ENCODE measurements around the gene PCNA. TPM values are rescaled to one million over a fixed set of nuclear protein-coding genes. Genes with fewer than 3 reads are reported as not detected.
"Not testable (repeated sequence)": the region's sequence is repeated elsewhere in the genome, so short reads cannot be mapped to it uniquely, and the experiment has no call there.

The PCNA gene
- total RNA-seq, 1 donor from 2014 or later = 29.4 TPM

DNA sequence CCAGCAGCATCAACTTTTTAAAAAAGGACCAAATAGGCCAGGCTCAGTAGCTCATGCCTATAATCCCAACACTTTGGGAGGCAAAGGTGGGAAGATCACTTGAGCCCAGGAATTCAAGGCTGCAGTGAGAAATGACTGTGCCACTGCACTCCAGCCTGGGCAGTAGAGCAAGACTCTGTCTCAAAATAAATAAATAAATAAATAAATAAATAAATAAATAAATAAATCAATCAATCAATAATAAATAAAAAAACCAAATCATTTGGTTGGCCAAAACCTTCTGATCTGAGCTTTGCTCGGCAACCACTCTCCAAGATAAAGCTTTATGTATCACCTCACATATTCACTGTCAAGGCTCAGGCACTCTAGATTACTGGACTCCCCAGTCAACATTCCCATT, 20.7 kb downstream of the PCNA start:
- not testable (repeated sequence) for DNase-seq (ENCODE audit: low spot score)

DNA sequence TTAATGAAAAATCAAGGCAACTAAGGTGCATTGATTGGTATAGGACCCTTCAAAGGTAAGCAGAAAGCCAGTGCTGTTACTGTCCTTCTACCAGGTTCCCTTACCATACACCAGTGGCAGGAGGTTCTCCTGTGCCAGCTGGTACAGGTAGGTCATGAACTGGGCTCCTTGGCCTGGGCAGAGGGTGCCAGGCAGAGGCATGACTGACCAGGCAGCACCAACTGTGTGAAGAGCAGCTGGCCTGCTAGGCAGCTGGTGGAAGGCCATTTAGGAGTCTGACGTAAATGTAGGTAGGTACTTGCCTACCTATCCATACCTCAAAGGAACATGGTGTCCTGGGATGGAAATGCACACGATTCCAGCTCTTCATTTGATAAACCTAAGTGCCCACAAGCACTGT, 23.3 kb downstream of the PCNA start:
- DNase-seq (ENCODE audit: low spot score) = no peak

DNA sequence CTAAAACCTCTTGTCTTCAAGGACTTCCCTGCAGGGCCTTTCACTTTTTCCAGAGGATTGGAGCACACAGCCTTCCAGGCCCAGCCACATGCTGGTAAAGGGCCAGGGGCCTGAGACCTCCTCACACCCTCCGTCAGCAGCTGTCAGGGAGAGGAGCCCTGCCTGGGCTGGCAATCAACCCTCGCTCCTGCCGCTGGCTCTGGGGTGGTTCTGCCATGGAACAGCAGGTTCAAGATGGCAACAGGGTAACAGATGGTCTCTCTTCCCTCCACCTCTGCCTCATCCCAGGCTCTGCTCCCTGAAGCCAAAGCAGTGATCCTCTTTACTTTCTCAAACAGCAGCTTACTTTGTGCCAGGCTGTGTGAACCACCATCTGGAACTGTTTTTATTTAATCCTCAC, 23.8 kb downstream of the PCNA start:
- no peak for DNase-seq (ENCODE audit: low spot score)

DNA sequence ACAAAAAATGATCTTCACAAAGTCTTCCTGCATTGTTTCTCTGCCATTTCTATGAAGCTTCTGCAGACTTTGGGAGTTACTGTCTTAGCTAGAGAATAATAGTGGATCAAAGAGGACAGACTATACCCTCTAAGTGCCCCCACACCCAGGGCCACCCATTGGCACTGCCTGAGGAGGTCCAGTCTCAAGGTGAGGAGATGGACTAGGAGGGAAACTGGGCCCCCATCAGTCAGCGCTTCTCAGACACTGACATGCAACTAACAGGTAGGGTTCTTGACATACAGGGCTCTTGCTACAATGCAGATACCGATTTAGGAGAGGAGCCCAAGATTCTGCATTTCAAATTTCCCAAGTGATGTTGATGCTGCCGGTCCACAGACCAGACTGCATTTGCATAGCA, 24.3 kb downstream of the PCNA start:
- DNase-seq (ENCODE audit: low spot score) = no peak

DNA sequence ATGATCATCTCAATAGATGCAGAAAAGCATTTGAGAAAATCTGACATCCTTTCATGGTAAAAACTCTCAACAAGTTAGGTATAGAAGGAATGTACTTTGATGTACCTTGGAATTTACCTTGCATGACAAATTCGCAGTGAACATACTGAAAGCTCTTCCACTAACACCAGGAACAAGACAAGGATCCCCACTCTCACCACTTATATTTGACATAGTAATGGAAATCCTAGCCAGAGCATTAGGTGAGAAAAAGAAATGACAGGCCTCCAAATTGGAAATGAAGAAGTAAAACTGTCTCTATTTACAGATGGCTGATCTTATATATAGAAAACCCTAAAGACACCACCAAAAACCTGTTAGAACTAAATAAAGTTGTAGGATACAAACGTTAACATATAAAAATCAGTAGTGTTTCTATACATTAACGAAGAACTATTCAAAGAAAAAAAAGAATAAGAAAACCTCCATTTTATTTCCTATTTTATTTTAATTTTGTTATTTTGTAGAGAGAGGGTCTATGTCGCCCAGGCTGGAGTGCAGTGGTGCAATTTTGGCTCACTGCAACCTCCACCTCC, 26.9 kb downstream of the PCNA start:
- no peak for DNase-seq (ENCODE audit: low spot score)

DNA sequence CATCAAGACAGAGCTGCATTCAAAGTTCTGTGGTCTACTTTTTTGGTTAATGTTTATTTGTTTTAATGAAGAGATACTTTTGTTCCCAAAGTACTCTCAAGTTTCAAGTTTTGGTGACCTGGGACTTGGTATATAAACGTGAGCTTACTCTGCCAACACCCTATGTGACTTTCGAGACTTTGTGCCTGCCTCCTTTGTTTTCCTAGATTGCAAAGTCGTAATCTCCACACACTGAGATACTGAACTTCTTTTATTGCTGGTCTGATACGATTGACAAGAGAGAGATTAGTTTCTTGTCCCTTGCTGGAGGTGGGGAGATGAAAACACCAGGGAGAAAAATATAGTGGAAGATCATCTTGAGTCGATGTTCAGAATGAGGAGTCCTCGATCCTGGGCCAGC, 27.9 kb downstream of the PCNA start:
- DNase-seq (ENCODE audit: low spot score) = no peak

DNA sequence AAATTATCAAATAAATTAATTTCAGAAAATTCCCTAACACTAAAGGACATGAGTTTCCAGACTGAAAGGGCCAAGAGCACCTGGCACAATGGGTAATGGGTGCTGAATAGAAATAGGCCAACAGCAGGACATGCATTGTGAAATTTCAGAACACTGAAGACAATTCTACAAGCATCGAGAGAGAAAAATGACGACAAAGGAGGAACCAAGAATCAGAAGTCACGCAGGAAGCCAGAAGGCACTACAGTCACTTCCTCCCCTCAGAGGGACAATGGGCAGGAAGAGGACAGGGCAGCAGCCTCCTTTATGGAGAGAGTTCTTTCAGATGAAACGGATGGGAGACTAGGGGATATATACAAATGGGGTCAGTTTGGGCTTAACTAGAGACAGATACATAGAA, 29.6 kb downstream of the PCNA start:
- DNase-seq (ENCODE audit: low spot score) = peak; percentile 39

DNA sequence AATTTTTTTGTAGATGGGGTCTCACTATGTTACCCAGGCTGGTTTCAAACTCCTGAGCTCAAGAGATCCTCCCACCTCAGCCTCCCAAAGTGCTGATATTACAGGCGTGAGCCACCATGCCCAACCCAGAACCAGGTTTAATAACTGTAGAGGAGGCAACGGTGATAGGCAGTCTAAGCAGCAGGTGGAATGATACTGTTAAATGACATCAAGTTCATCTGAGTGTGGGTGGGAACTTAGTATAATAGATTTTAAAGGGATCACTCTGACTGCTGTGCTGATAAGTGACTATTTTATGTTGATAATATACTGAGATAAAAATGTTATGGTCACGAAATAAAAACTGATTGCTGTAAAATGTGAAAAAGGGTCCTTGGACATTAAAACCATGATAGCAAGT, 31.1 kb downstream of the PCNA start:
- no peak for DNase-seq (ENCODE audit: low spot score)

DNA sequence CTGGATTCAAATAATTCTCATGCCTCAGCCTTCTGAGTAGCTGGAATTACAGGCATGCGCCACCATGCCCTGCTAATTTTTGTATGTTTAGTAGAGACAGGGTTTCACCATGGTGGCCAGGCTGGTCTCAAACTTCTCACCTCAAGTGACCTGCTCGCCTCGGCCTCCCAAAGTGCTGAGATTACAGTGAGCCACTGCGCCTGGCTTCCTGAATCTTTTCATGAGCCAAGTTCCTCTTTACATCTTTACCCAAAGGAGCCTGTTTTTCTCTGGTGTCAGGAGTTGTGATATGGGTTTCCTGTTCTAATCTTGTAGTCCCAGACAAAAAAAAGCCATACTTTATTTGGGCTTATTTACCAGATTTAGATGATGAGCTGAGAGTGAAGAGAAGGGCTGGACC, 34.4 kb downstream of the PCNA start:
- peak; percentile 17 for DNase-seq (ENCODE audit: low spot score)

DNA sequence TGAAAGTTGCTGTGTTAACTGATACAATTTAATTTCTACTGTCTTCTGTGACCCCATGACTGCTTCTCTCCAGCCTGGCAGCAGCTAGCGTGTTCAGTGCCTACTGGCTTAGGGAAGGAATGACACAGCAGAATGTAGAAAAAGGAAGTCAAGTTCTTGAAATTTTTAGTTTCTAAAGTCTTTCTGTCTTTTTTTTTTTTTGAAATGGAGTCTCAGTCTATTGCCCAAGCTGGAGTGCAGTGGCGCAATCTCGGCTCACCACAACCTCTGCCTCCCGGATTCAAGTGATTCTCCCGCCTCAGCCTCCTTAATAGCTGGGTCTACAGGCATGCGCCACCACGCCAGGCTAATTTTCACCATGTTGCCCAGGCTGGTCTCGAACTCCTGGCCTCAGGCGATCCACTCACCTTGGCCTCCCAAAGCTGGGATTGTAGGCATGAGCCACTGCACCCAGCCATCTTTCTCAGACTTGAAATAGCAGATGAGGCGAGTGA, 39.3 kb downstream of the PCNA start:
- DNase-seq (ENCODE audit: low spot score) = peak; percentile 45

DNA sequence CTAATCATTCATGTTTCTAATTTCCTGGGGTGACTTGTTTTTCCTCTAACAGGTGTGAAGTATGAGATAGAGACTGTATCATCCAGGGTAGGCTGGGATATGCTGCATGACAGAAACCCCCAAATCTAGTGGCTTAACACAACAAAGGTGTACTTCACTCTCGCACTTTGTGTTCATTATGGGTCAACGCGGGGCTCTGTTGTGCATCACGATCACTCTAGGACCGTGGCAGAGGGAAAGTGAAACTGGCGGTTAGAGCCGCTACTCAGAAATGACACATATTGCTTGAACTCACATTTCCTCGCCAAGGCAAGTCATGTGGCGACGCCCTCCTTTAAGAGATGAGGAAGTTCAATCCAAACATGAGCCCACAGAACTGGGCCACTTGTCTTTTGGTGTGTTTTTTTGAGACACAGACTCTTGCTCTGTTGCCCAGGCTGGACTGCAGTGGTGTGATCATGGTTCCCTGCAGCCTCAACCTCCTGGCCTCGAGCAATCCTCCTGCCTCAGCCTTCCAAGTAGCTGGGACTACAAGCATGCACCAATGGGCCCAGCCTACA, 41.3 kb downstream of the PCNA start:
- DNase-seq (ENCODE audit: low spot score) = peak; percentile 61

DNA sequence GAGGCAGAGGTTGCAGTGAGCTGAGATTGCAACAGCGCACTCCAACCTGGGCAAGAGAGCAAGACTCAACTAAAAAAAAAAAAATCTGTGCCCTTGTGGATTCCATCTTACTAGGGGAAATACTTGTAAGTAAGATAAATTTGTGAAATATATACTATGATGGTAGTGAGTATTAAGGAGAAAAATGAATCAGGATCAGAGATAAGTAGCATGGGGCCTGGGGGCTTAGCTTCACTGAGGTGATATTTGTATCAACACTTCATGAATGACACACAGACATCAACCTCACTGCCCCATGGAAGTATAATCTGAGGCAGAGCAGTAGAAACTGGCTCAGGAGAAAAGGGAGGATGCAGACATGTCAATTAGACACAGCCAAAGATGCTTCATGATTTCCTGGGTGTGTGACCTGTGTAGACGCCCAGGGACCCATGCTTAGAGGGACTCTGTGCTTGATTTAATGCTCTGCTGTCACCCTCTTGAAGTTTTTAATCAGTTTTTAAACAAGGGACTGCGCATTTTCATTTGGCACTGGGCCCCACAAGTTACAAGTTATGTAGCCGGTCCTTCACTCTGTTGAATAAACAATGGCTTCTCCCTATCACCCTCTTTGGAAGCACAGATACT, 41.9 kb downstream of the PCNA start:
- DNase-seq (ENCODE audit: low spot score) = no peak

DNA sequence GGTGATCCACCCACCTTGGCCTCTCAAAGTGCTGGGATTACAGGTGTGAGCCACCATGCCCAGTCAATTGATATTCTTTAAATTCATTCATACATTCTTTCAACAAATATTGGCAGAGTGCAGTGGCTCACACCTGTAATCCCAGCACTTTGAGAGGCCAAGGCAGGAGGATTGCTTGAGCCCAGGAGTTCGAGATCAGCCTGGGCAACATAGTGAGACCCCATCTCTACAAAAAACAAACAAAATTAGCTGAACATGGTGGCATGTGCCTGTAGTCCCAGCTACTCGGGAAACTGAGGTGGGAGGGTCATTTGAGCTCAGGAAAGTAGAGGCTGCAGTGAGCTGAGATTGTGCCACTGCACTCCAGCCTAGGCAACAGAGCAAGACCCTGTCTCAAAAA, 42.8 kb downstream of the PCNA start:
- not testable (repeated sequence) for DNase-seq (ENCODE audit: low spot score)

DNA sequence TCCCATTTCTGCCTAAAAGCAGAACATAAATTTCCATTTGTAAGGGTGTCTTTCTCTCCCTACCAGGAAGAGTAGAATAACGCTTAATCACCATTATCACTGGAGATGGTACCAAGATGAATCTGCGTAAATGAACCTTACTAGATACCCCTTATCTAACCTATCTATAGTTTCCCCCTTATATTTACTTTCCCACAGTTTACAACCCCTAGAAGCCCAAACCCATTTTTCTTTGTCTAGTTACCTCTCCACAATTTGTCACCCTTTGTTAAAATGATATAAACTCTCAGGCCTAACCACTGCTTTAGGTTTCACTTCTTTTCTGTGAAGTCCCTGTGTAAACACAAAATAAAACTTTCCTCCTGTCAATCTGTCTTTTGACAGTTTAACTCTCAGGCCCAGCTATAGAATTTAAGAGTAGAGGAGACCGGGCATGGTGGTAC, 45.5 kb downstream of the PCNA start:
- no peak for DNase-seq (ENCODE audit: low spot score)

DNA sequence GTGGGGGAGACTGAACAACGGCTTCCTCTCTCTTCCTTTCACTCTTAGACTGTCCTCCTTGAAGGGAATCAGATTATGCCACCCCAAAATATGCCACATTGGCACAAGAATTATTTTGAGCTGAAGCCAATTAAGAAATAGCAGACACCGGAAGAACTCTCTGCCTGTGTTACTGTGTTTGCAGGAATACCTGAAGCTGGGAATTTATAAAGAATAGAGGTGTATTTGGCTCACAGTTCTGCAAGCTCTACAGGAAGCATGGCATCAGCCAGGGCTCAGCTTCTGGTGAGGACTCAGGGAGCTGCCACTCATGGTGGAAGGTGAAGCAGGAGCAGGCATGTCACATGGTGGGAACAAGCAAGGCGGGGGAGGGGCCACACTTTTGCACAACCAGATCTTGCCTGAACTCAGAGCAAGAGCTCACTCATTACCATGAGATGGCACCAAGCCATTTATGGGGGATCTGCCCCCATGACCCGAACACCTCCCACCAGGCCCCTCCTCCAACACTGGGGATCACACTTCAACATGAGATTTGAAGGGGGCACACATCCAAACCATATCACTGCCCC, 46.0 kb downstream of the PCNA start:
- DNase-seq (ENCODE audit: low spot score) = no peak

DNA sequence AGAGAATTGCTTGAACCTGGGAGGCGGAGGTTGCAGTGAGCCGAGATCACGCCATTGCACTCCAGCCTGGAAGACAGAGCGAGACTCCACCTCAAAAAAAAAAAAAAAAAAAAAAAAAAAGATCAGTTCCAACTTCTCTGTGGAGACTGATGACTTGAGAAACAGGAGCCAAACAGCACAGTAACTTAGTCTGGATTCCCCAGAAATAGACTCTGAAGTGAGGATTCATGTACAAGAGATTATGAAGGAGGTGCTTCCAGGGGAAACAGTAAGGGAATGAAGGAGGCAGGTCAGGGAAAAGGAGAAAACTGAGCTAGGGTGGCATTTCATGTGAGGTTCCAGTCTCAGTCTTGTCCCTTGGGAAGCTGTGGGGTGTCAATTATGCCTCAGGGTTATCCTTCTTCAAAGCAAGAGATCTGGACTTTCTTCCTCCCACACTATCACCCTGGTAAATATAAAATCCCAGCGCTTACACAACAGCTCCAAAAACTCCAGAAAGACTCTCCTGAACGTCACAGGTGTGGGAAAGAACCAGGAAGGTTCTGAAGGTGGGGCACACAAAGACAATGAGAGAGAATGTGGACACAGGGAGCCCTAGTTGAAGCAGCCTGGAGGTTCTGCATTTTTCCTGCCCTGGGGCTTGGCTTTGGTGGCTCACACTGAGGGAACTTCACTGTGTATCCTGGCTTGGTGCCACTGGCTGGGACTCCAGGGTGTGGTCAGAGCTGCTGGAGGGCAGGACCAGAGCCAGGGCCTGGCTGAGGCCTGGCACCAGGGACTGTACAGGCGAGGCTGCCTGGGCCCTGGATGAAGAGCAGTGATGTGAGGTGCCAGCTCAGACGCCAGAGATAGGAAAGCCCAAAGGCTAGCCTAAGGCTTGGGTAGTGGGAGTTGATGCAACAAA, 46.8 kb downstream of the PCNA start:
- peak; percentile 58 for DNase-seq (ENCODE audit: low spot score)

DNA sequence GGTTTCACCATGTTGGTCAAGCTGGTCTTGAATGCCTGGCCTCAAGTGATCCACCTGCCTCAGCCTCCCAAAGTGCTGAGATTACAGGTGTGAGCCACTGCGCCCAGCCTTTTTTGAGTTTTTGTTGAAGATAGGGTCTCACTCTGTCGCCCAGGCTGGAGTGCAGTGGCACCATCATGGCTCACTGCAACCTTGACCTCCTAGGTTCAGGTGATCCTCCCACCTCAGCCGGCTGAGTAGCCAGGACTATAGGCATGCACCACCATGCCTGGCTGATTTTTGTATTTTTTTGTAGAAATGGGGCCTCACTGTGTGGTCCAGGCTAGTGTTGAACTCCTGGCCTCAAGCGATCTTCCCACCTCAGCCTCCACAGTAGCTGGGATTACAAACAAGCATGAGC, 47.8 kb downstream of the PCNA start:
- not testable (repeated sequence) for DNase-seq (ENCODE audit: low spot score)

DNA sequence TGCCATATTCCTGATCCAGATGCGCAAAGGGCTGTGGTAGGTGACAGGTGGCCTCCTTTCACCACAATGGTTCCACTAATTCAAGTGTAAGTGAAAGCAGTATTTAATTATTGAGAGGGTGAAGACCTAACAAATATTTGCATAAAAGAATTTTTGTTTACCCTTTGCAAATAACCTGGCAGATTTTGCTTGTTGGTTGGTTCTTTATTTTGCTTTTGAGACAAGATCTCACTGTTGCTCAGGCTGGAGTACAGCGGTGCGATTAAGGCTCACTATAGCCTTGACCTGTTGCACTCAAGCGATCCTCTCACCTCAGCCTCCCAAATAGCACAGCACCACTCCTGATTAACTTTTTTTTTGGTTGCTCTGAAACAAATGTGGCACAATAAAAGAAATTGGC, 49.2 kb downstream of the PCNA start:
- DNase-seq (ENCODE audit: low spot score) = no peak

DNA sequence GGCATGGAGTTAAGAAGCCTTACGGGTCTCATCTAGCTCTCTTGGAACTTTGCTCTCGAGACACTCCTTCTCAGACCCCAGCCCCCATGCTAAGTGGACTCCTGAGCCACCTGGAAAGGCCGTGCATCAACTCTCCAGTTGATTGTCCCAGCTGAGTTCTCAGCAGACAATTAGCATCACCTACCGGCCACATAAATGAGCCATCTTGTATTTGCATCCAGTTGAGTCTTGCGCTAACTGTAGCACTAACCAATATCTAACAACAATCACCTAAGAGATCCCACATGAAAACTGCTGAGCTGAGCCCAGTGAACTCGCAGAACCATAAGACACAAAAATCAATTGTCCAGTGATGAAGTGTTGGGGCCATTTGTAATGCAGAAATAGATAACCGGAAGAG, 49.7 kb downstream of the PCNA start:
- no peak for DNase-seq (ENCODE audit: low spot score)

DNA sequence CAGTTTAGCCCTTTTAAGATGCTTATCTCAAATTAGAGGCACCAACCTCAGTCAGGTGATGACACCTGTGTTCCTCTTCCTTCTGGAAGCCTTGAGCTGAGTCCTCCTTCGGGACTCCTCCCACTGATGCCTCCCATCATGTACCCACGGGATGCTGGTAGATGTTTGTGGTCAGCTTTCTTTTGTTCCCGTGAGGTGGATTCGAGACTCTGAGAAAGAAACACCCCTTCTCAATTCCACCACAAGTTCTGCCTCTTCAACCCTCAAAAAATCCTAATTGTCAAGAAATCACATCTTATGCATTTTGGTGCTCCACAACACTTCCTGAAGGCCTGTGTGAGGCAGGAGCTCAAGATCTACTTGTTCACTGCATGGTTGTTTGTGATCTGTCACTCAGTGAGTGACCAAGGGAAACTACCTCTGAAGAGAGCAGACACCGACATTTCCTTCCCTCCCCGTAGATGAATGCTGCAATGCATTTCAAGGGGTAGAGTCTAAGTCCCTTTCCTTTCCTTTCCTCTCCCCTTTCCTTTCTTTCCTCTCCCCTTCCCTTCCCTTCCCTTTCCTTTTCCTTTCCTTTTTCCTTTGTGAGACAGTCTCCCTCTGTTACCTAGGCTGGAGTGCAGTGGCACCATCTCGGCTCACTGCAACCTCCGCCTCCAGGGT, 50.5 kb downstream of the PCNA start:
- no peak for DNase-seq (ENCODE audit: low spot score)

DNA sequence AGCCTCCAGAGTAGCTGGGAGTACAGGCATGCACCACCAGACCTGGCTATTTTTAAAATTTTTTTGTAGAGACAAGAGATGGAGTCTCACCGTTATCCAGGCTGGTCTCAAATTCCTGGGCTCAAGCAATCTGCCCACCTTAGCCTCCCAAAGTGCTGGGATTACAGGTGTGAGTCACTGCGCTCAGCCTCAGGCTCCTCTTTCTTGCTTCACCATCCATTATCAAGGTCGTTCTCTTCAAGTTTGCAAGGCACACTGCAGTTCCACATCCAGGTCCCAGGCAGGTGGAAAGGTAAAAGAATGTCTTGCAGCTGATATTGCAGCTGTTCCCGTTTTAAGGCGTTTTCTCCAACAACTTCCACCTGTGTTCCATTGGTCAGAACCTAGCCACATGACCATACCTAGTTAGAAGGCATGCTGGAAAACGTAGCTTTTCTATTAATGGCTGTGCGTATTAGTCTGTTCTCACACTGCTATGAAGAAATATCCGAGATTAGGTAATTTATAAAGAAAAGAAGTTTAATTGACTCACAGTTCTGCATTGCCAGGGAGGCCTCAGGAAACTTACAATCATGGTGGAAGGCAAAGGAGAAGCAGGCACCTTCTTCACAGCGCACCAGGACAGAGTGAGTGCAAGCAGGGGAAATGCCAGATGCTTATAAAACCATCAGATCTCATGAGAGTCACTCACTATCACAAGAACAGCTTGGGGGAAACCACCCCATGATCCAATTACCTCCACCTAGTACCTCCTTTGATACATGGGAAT, 51.7 kb downstream of the PCNA start:
- no peak for DNase-seq (ENCODE audit: low spot score)
